ENCODE measurements around the gene PAX2. TPM values are rescaled to one million over a fixed set of nuclear protein-coding genes. Genes with fewer than 3 reads are reported as not detected.

The PAX2 gene
- total and polyA plus RNA-seq, 2 of the 13 experiments (the other 11 are each of a cell fraction or from before 2014, with no cell fraction given), result not detected

GRCh38 chr10:100811261-100811660 is 65.9 kb downstream of the PAX2 start:
- WGBS (ENCODE audit: low lambda C conversion rate), result 65% methylated on average over 1 of the region's 1 CpG
- no peak overlapping the region for H3K4me3 ChIP-seq (replicated peaks in 1 of 3; ENCODE audit: insufficient read depth in 1 of 3, low read depth in 2 of 3, low read length in 3 of 3)
- no peak overlapping the region for H2AFZ ChIP-seq (ENCODE audit: low read length)
- no peaks in the 10 kb centered on the region for H3K9me3 ChIP-seq (ENCODE audit: low read length)
- DNase-seq (ENCODE audit: low spot score) (no peak), ATAC-seq (no peak), FAIRE-seq (no peak)
- H3K4me1 ChIP-seq (ENCODE audit: insufficient read depth, low read length), result peaks cover 10% of the 10 kb centered on the region
- in situ Hi-C loops (cut with HindIII; ENCODE audit: extremely low pct_ligation_motif_present, low pct_unique_long_range_greater_than_20kb) (no loop called here), intact Hi-C loops (cut with micrococcal nuclease; ENCODE audit: unreplicated experiment) (no loop called here)
- H4K20me1 ChIP-seq (ENCODE audit: insufficient read depth, low read length), result no peaks in the 10 kb centered on the region
- peaks cover 10 to 84% of the 10 kb centered on the region in 2 experiments; a peak in 3 of 5 replicates for H3K27me3 ChIP-seq (ENCODE audit: control insufficient read depth in 1 of 2, insufficient read depth in 2 of 2, low read length in 2 of 2)
- no peak overlapping the region for H3K27ac ChIP-seq (ENCODE audit: extremely low read length, insufficient read depth, low read length)
- no peaks in the 10 kb centered on the region for H3K79me2 ChIP-seq (ENCODE audit: insufficient read depth, low read length)
- H3K36me3 ChIP-seq (replicated peaks in 1 of 2; ENCODE audit: control insufficient read depth in 1 of 2, insufficient read depth in 2 of 2, low read length in 2 of 2), result no peaks in the 10 kb centered on the region
- POLR2A ChIA-PET, result no interaction called here
- H3K4me2 ChIP-seq (ENCODE audit: low read depth, low read length), result no peak overlapping the region
- no TSS peak for BruUV-seq (replicated peaks)
- CTCF ChIA-PET (ENCODE audit: low intra/inter-chr PET ratio, low total read pairs), result no interaction called here
- H3K9ac ChIP-seq (ENCODE audit: insufficient read depth, low read depth, low read length), result no peak overlapping the region
- TF ChIP-seq GMEB2 (CRISPR knock-in tag; IDR thresholded peaks at IDR 0.05; ENCODE audit: low read depth) (no peak), KLF9 (CRISPR knock-in tag; IDR thresholded peaks at IDR 0.05; ENCODE audit: low read depth) (no peak), NFE2L1 (CRISPR knock-in tag; IDR thresholded peaks at IDR 0.05; ENCODE audit: borderline replicate concordance) (no peak), IRF1 (CRISPR knock-in tag; IDR thresholded peaks at IDR 0.05; ENCODE audit: low read depth) (no peak), MAFF (IDR thresholded peaks at IDR 0.05; ENCODE audit: low read depth, low read length) (no peak), ZNF30 (CRISPR knock-in tag; IDR thresholded peaks at IDR 0.05) (no peak), NCOA1 (CRISPR knock-in tag; IDR thresholded peaks at IDR 0.05) (no peak), ATRX (CRISPR knock-in tag; IDR thresholded peaks at IDR 0.05; ENCODE audit: borderline replicate concordance) (no peak), FIP1L1 (IDR thresholded peaks at IDR 0.05; ENCODE audit: borderline replicate concordance, insufficient read depth, low read depth, low read length) (no peak), KIAA2018 (CRISPR knock-in tag; IDR thresholded peaks at IDR 0.05; ENCODE audit: borderline replicate concordance) (no peak), ZBTB46 (CRISPR knock-in tag; IDR thresholded peaks at IDR 0.05; ENCODE audit: borderline replicate concordance) (no peak)

Data from HepG2 (cell line).